CD4-positive, alpha-beta T cell (primary cell): ENCODE results near the gene TNFRSF18. TPM values are rescaled to one million over a fixed set of nuclear protein-coding genes. Genes with fewer than 3 reads are reported as not detected.

Source experiments
- ATAC-seq: fragments of 200-7000 bp; cut with Tn5 transposase; one replicate; pipeline ENCODE4 v1.10.0; 2022; ENCODE audit warnings: mild to moderate bottlenecking; ENCODE audit not compliant: poor library complexity
- CTCF ChIA-PET: fragments of 350-600 bp; sonication (Branson Sonifier 250); formaldehyde crosslinking; loops from one replicate; lab custom pipeline; 2021; ENCODE audit warnings: antibody characterized with exemption, inconsistent platforms; lab: Charles Lee
- POLR2A ChIA-PET: fragments of 350-600 bp; sonication (Branson Sonifier 250); formaldehyde crosslinking; loops from one replicate; lab custom pipeline; 2021; ENCODE audit warnings: antibody characterized with exemption, inconsistent platforms; lab: Charles Lee
- DNase-seq, 14 experiments: peaks; one replicate each; pipeline ENCODE4 v3.0.0-alpha.2; 2013 to 2020; ENCODE audit warnings: mixed read lengths in 2 of 14
- H3K27ac ChIP-seq, 2 donors: one replicate each; pipeline versions ENCODE4 v1.5.1 to v1.7.0; 2013; ENCODE audit warnings: low read length in 2 of 2, low read depth in 1 of 2, mild to moderate bottlenecking in 1 of 2
- H3K27me3 ChIP-seq, 2 experiments: 1 replicate in 1 of 2; 2 replicates in 1 of 2; pipeline versions ENCODE4 v1.6.1 to v1.7.0; 2013; ENCODE audit warnings: low read length in 2 of 2, control low read depth in 1 of 2, mild to moderate bottlenecking in 1 of 2, moderate library complexity in 1 of 2; ENCODE audit not compliant: insufficient read depth in 2 of 2, control insufficient read depth in 1 of 2
- H3K36me3 ChIP-seq: one replicate; pipeline ENCODE4 v1.6.1; 2013; ENCODE audit warnings: low read length, control low read depth; ENCODE audit not compliant: insufficient read depth
- H3K4me1 ChIP-seq: one replicate; pipeline ENCODE4 v1.6.1; 2013; ENCODE audit warnings: low read length, control low read depth; ENCODE audit not compliant: insufficient read depth
- H3K4me3 ChIP-seq: one replicate; pipeline ENCODE4 v1.5.1; 2013; ENCODE audit warnings: mild to moderate bottlenecking, low read length, moderate library complexity
- H3K9me3 ChIP-seq, 2 experiments: 1 replicate in 1 of 2; 2 replicates in 1 of 2; pipeline versions ENCODE4 v1.6.1 to v1.7.0; 2013; ENCODE audit warnings: low read length in 2 of 2, mild to moderate bottlenecking in 2 of 2, control low read depth in 1 of 2, moderate library complexity in 1 of 2; ENCODE audit not compliant: control insufficient read depth in 1 of 2, insufficient read depth in 1 of 2
- H3K27ac Mint-ChIP-seq: one replicate; pipeline ENCODE4 v1.8.0; 2020; ENCODE audit warnings: mixed read lengths
- H3K27me3 Mint-ChIP-seq: one replicate; pipeline ENCODE4 v1.8.0; 2021; ENCODE audit warnings: mixed read lengths
- H3K36me3 Mint-ChIP-seq: one replicate; pipeline ENCODE4 v1.8.0; 2021; ENCODE audit warnings: low read depth, mixed read lengths
- H3K4me1 Mint-ChIP-seq: one replicate; pipeline ENCODE4 v1.8.0; 2021; ENCODE audit warnings: low read depth, mixed read lengths
- H3K4me3 Mint-ChIP-seq: one replicate; pipeline ENCODE4 v1.8.0; 2020; ENCODE audit warnings: mild to moderate bottlenecking, mixed read lengths
- H3K9me3 Mint-ChIP-seq: one replicate; pipeline ENCODE4 v1.8.0; 2020; ENCODE audit warnings: mixed read lengths
- intact Hi-C, 2 experiments: fragments of 100-400 bp; cut with DNase I in 1 of 2; cut with micrococcal nuclease in 1 of 2; formaldehyde crosslinking; loops; one replicate each; pipeline versions ENCODE4 v1.15.1 to v1.9.0; 2023 to 2025; cut with DNase I, micrococcal nuclease
- total RNA-seq, 174 experiments: library from RNA in 2 of 174; stranded (reverse) in 2 of 174; gene quantifications; one replicate each; pipeline ENCODE4 v1.2.3 and lab custom pipeline; 2021 to 2026
- TF ChIP-seq, protein P1 (sequence below): fragments of 200-600 bp; IDR thresholded peaks from one replicate; pipeline ENCODE4 v1.8.0; 2022; ENCODE audit warnings: antibody characterized with exemption, mild to moderate bottlenecking

Gene TNFRSF18
- total RNA-seq, 2 experiments from 2014 or later = 14.8 to 17.8 TPM

DNA sequence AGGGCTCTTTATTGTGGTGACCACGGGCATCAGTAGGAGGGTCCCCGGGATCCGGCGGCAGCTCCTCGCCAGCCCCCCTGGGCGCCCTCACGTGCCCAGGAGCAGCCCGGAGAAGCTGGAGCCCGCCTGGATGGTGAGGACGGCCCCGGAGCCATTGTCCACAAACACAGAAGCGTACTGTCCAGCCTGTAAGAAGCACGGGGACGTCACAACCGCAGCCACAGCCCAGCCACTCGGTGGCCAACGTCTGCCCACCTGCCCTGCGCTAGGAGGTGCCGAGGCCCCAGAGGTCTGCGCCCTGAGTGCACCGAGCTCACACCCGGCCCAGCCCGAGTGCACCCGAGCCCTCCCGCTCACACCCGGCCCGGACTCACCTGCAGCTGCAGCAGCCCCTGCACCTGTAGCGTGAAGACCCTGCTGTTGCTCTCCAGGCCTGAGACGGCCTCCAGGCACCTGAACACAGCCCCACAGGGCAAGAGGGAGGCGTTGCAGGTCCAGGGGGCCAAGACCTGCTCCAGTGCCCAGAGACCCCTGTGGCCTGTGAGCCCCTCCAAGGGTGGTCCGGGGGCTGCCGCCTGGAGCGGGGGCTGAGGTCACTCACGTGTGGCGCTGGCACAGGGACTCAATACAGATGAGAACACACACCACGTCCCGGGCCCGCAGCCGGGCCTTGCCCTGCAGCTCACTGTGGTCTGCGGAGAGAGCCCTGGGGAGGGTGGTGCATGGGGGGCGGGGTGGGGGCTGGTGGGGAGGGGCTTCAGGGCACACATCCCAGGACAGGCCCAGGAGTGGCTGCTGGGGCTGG lies 36.3 kb upstream of the TNFRSF18 start:
- H3K4me3 ChIP-seq = no peak overlapping the region
- H3K36me3 ChIP-seq = no peaks in the 10 kb centered on the region
- H3K27me3 ChIP-seq = peaks cover 12 to 25% of the 10 kb centered on the region in 2 experiments
- ATAC-seq = no peak
- H3K27ac ChIP-seq = no peak overlapping the region
- Mint-ChIP-seq H3K9me3 (no peaks in the 10 kb centered on the region), H3K4me1 (no peaks in the 10 kb centered on the region), H3K27me3 (no peaks in the 10 kb centered on the region), H3K27ac (no peak overlapping the region), H3K36me3 (no peaks in the 10 kb centered on the region), H3K4me3 (no peak overlapping the region)
- H3K4me1 ChIP-seq = peaks cover 5% of the 10 kb centered on the region
- ChIA-PET CTCF (no interaction called here), POLR2A (no interaction called here)
- intact Hi-C loops = no loop called here
- peaks cover 0 to 24% of the 10 kb centered on the region in 2 experiments for H3K9me3 ChIP-seq
- TF ChIP-seq, protein P1, sequence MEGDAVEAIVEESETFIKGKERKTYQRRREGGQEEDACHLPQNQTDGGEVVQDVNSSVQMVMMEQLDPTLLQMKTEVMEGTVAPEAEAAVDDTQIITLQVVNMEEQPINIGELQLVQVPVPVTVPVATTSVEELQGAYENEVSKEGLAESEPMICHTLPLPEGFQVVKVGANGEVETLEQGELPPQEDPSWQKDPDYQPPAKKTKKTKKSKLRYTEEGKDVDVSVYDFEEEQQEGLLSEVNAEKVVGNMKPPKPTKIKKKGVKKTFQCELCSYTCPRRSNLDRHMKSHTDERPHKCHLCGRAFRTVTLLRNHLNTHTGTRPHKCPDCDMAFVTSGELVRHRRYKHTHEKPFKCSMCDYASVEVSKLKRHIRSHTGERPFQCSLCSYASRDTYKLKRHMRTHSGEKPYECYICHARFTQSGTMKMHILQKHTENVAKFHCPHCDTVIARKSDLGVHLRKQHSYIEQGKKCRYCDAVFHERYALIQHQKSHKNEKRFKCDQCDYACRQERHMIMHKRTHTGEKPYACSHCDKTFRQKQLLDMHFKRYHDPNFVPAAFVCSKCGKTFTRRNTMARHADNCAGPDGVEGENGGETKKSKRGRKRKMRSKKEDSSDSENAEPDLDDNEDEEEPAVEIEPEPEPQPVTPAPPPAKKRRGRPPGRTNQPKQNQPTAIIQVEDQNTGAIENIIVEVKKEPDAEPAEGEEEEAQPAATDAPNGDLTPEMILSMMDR = no peak
- no peak for DNase-seq

GRCh38 chr1:1241588-1242219 lies 35.3 kb upstream of the TNFRSF18 start:
- intact Hi-C loops = no loop called here
- no peaks in the 10 kb centered on the region for H3K9me3 Mint-ChIP-seq

GRCh38 chr1:1240822-1241587 lies 34.6 kb upstream of the TNFRSF18 start:
- H3K9me3 Mint-ChIP-seq = no peaks in the 10 kb centered on the region
- peaks cover 10 to 16% of the 10 kb centered on the region in 2 experiments for H3K27me3 ChIP-seq
- DNase-seq (no peak), ATAC-seq (no peak)
- no peaks in the 10 kb centered on the region for H3K27me3 Mint-ChIP-seq
- H3K27ac Mint-ChIP-seq = no peak overlapping the region
- TF ChIP-seq, protein P1 = no peak
- no peaks in the 10 kb centered on the region for H3K36me3 ChIP-seq
- no peak overlapping the region for H3K27ac ChIP-seq
- H3K36me3 Mint-ChIP-seq = no peaks in the 10 kb centered on the region
- no peak overlapping the region for H3K4me3 Mint-ChIP-seq
- ChIA-PET POLR2A (no interaction called here), CTCF (no interaction called here)
- H3K4me1 Mint-ChIP-seq = no peaks in the 10 kb centered on the region
- peaks cover 0 to 21% of the 10 kb centered on the region in 2 experiments for H3K9me3 ChIP-seq
- intact Hi-C loops = no loop called here
- H3K4me1 ChIP-seq = peaks cover 5% of the 10 kb centered on the region
- H3K4me3 ChIP-seq = no peak overlapping the region

More at GRCh38 chr1:1241588-1242219, 35.3 kb upstream of the TNFRSF18 start:
- Histone ChIP-seq H3K27me3 (peaks cover 12 to 19% of the 10 kb centered on the region in 2 experiments), H3K27ac (no peak overlapping the region), H3K4me1 (peaks cover 5% of the 10 kb centered on the region), H3K9me3 (peaks cover 0 to 21% of the 10 kb centered on the region in 2 experiments), H3K4me3 (no peak overlapping the region), H3K36me3 (no peaks in the 10 kb centered on the region)
- ChIA-PET CTCF (no interaction called here), POLR2A (no interaction called here)
- TF ChIP-seq, protein P1 = no peak
- no peaks in the 10 kb centered on the region for H3K4me1 Mint-ChIP-seq
- H3K4me3 Mint-ChIP-seq = no peak overlapping the region
- no peak for DNase-seq
- ATAC-seq = no peak
- no peaks in the 10 kb centered on the region for H3K27me3 Mint-ChIP-seq
- no peaks in the 10 kb centered on the region for H3K36me3 Mint-ChIP-seq
- H3K27ac Mint-ChIP-seq = no peak overlapping the region
